ENCODE measurements around the gene CATSPER3. TPM values are rescaled to one million over a fixed set of nuclear protein-coding genes. Genes with fewer than 3 reads are reported as not detected.

Gene CATSPER3
- total RNA-seq, 1 experiment from 2014 or later, result 0.40 TPM

DNA sequence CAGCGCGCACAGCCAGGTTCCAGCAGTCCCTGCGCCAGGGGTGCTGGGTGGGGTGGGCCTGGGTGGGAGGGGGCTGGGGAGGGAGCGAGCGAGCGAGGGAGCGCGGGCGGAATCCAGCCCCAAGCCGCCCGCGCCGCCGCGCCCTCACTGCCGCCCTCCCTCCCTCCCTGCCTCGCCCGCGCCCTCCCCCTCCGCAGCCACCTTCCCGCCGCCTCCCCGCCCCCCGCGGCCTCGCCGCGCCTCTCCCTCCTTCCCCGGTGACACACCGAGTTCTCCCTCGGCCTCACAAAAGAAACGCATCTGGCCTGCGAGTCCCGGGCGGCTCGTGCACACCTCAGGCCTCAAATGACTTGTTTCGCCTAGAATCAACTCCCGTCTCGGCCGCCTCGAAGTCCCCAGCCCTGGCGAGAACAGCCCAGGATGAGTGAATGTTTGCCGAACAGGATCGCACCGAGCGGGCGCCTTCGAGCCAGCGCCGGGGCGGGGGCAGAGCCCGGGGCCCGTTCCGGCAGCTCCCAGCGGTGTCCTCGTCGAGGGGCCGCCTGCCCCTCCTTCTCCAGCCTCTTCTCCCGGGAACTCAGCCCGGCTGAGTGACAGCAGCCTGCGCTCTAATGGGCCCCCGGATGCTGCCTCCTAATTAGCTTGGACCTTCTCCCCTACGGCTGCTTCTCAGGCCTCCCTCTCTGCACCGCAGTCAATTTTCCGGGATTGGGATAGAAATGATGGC is 66.7 kb downstream of the CATSPER3 start:
- Histone ChIP-seq H4K20me1 (ENCODE audit: low read length) (no peaks in the 10 kb centered on the region), H3K9ac (ENCODE audit: low read length) (peak overlapping the region; percentile 83), H3F3A (ENCODE audit: low read length, unreplicated experiment) (no peaks in the 10 kb centered on the region), H2AFZ (ENCODE audit: low read length) (peak overlapping the region; percentile 81), H3K9me3 (ENCODE audit: low read length) (no peaks in the 10 kb centered on the region), H3K4me2 (ENCODE audit: low read length) (peak overlapping the region; percentile 86), H3K36me3 (ENCODE audit: low read depth, low read length) (no peaks in the 10 kb centered on the region), H3K4me3 (ENCODE audit: low read length) (peak overlapping the region; percentile 99), H3K27me3 (ENCODE audit: low read length) (no peaks in the 10 kb centered on the region), H3K9me2 (replicated peaks; ENCODE audit: low read length) (no peaks in the 10 kb centered on the region), H3K27ac (ENCODE audit: low read length) (peak overlapping the region; percentile 78), H3K79me2 (ENCODE audit: low read length) (peaks cover 43% of the 10 kb centered on the region), H3K4me1 (ENCODE audit: insufficient read depth, low read length) (peaks cover 13% of the 10 kb centered on the region)
- ChIA-PET CTCF (no interaction called here), POLR2A (ENCODE audit: unreplicated experiment) (no interaction called here)
- DNase-seq, result peak; percentile 65
- BruUV-seq (replicated peaks), result no TSS peak
- ATAC-seq, result peak; percentile 66
- no peak for TF ChIP-seq EZH2 (IDR thresholded peaks at IDR 0.05; ENCODE audit: low read length, unreplicated experiment)
- TF ChIP-seq EZH2phosphoT487 (IDR thresholded peaks at IDR 0.05; ENCODE audit: borderline replicate concordance, low read length), result no peak
- no peak for TF ChIP-seq CTCF (conservative IDR thresholded peaks at IDR 0.05; ENCODE audit: low read depth, low read length)
- intact Hi-C loops (cut with micrococcal nuclease), result loop anchor here (5.0 kb wide), 3 partner anchors 48 to 298 kb away; no protein-coding TSS in a partner anchor

- intact Hi-C loops (cut with micrococcal nuclease), result loop anchor here (5.0 kb wide), 3 partner anchors 47 to 297 kb away; no protein-coding TSS in a partner anchor
- BruUV-seq (replicated peaks), result TSS peak; percentile 69
- Histone ChIP-seq H3K4me3 (ENCODE audit: low read length) (peak overlapping the region; percentile 66; the same call in 1 of the 2 replicates), H3K36me3 (ENCODE audit: low read depth, low read length) (no peaks in the 10 kb centered on the region), H2AFZ (ENCODE audit: low read length) (peak overlapping the region; percentile 81; the same call in 1 of the 2 replicates), H4K20me1 (ENCODE audit: low read length) (no peaks in the 10 kb centered on the region), H3K4me1 (ENCODE audit: insufficient read depth, low read length) (peaks cover 13% of the 10 kb centered on the region), H3K79me2 (ENCODE audit: low read length) (peaks cover 36% of the 10 kb centered on the region), H3K27ac (ENCODE audit: low read length) (peak overlapping the region; percentile 78), H3K4me2 (ENCODE audit: low read length) (peak overlapping the region; percentile 86), H3F3A (ENCODE audit: low read length, unreplicated experiment) (no peaks in the 10 kb centered on the region), H3K27me3 (ENCODE audit: low read length) (no peaks in the 10 kb centered on the region), H3K9me3 (ENCODE audit: low read length) (no peaks in the 10 kb centered on the region), H3K9me2 (replicated peaks; ENCODE audit: low read length) (no peaks in the 10 kb centered on the region), H3K9ac (ENCODE audit: low read length) (peak overlapping the region; percentile 76)
- ATAC-seq, result no peak
- POLR2A ChIA-PET (ENCODE audit: unreplicated experiment), result no interaction called here
- CTCF ChIA-PET, result no interaction called here
- TF ChIP-seq EZH2phosphoT487 (IDR thresholded peaks at IDR 0.05; ENCODE audit: borderline replicate concordance, low read length) (no peak), CTCF (conservative IDR thresholded peaks at IDR 0.05; ENCODE audit: low read depth, low read length) (no peak), EZH2 (IDR thresholded peaks at IDR 0.05; ENCODE audit: low read length, unreplicated experiment) (no peak)
- peak; percentile 9 for DNase-seq
Measured at GRCh38 chr5:135034963-135035677, 67.4 kb downstream of the CATSPER3 start.

- no peak overlapping the region for H3K27ac ChIP-seq (ENCODE audit: low read length)
- H3K4me3 ChIP-seq (ENCODE audit: low read length), result no peak overlapping the region
- H2AFZ ChIP-seq (ENCODE audit: low read length), result no peak overlapping the region
- H3K9ac ChIP-seq (ENCODE audit: low read length), result no peak overlapping the region
- POLR2A ChIA-PET (ENCODE audit: unreplicated experiment), result no interaction called here
- peaks cover 30% of the 10 kb centered on the region for H3K79me2 ChIP-seq (ENCODE audit: low read length)
- CTCF ChIA-PET, result no interaction called here
- no peak for ATAC-seq
- no peaks in the 10 kb centered on the region for H4K20me1 ChIP-seq (ENCODE audit: low read length)
- BruUV-seq (replicated peaks), result no TSS peak
- H3K9me2 ChIP-seq (replicated peaks; ENCODE audit: low read length), result no peaks in the 10 kb centered on the region
- peaks cover 13% of the 10 kb centered on the region for H3K4me1 ChIP-seq (ENCODE audit: insufficient read depth, low read length)
- no peaks in the 10 kb centered on the region for H3K36me3 ChIP-seq (ENCODE audit: low read depth, low read length)
- H3K4me2 ChIP-seq (ENCODE audit: low read length), result no peak overlapping the region
- no peak for TF ChIP-seq EZH2phosphoT487 (IDR thresholded peaks at IDR 0.05; ENCODE audit: borderline replicate concordance, low read length)
- TF ChIP-seq CTCF (conservative IDR thresholded peaks at IDR 0.05; ENCODE audit: low read depth, low read length), result no peak
- no peaks in the 10 kb centered on the region for H3K27me3 ChIP-seq (ENCODE audit: low read length)
- H3K9me3 ChIP-seq (ENCODE audit: low read length), result no peaks in the 10 kb centered on the region
- DNase-seq, result no peak
- intact Hi-C loops (cut with micrococcal nuclease), result no loop called here
- H3F3A ChIP-seq (ENCODE audit: low read length, unreplicated experiment), result no peaks in the 10 kb centered on the region
Measured at GRCh38 chr5:135035678-135036030, 67.9 kb downstream of the CATSPER3 start.

Measured in PC-3 (cell line).